ENCODE measurements around the gene RNF227. TPM values are rescaled to one million over a fixed set of nuclear protein-coding genes. Genes with fewer than 3 reads are reported as not detected.
A peak's percentile ranks its signal among the peaks of the same experiment; 100 is the strongest.

The RNF227 gene
- total RNA-seq, 1 experiment from 2014 or later = 2.1 TPM

- Histone ChIP-seq H3K27me3 (ENCODE audit: low read length) (no peaks in the 10 kb centered on the region), H4K20me1 (ENCODE audit: insufficient read depth, low read depth, low read length) (peaks cover 4% of the 10 kb centered on the region; the same call in 1 of the 2 replicates), H2AFZ (ENCODE audit: low read length) (no peak overlapping the region), H3K36me3 (ENCODE audit: insufficient read depth, low read length) (peaks cover 8% of the 10 kb centered on the region; the same call in 1 of the 2 replicates), H3K4me3 (ENCODE audit: low read length) (peak overlapping the region; percentile 98), H3K4me2 (ENCODE audit: low read depth, low read length, poor library complexity, severe bottlenecking) (peak overlapping the region; percentile 99), H3K9me3 (ENCODE audit: low read length) (no peaks in the 10 kb centered on the region), H3K4me1 (ENCODE audit: low read length) (peaks cover 46% of the 10 kb centered on the region), H3K79me2 (ENCODE audit: low read length) (peaks cover 58% of the 10 kb centered on the region), H3K27ac (ENCODE audit: low read length) (peak overlapping the region; percentile 67), H3K9me2 (replicated peaks; ENCODE audit: insufficient read depth, low read length) (no peaks in the 10 kb centered on the region), H3K9ac (ENCODE audit: low read length) (peak overlapping the region; percentile 91)
- DNase-seq = peak; percentile 80
Observed at GRCh38 chr17:7932949-7933348, 16.9 kb upstream of the RNF227 start.

DNA sequence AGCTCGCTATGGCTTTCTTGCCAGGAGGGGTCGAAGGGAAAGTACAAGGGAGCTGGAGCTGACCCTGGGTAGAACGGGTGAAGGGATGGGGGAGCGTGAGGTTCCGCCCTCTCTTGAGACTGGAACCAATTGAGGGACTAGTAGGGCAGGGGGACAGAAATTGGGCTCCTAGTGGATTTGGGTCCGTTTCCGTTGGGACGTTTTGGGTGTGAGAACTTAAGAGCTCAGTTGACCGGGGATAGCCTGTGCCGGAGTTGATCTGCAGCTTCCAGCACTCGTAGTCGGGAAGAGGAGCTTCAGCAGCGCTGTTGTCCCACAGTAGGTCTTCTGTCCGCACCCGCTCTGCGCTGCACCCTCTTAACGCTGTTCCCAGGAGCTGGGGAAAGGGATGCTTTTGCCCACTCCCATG is 16.4 kb upstream of the RNF227 start:
- Histone ChIP-seq H3K27ac (ENCODE audit: low read length) (peak overlapping the region; percentile 67), H3K9me2 (replicated peaks; ENCODE audit: insufficient read depth, low read length) (no peaks in the 10 kb centered on the region), H3K4me1 (ENCODE audit: low read length) (peaks cover 46% of the 10 kb centered on the region), H3K9ac (ENCODE audit: low read length) (peak overlapping the region; percentile 91), H3K4me3 (ENCODE audit: low read length) (peak overlapping the region; percentile 98), H3K27me3 (ENCODE audit: low read length) (no peaks in the 10 kb centered on the region), H3K36me3 (ENCODE audit: insufficient read depth, low read length) (peaks cover 10% of the 10 kb centered on the region; the same call in 1 of the 2 replicates), H3K79me2 (ENCODE audit: low read length) (peaks cover 58% of the 10 kb centered on the region), H2AFZ (ENCODE audit: low read length) (peak overlapping the region; percentile 13), H3K4me2 (ENCODE audit: low read depth, low read length, poor library complexity, severe bottlenecking) (peak overlapping the region; percentile 99), H3K9me3 (ENCODE audit: low read length) (no peaks in the 10 kb centered on the region), H4K20me1 (ENCODE audit: insufficient read depth, low read depth, low read length) (peaks cover 4% of the 10 kb centered on the region; the same call in 1 of the 2 replicates)
- peak; percentile 74 for DNase-seq

DNA sequence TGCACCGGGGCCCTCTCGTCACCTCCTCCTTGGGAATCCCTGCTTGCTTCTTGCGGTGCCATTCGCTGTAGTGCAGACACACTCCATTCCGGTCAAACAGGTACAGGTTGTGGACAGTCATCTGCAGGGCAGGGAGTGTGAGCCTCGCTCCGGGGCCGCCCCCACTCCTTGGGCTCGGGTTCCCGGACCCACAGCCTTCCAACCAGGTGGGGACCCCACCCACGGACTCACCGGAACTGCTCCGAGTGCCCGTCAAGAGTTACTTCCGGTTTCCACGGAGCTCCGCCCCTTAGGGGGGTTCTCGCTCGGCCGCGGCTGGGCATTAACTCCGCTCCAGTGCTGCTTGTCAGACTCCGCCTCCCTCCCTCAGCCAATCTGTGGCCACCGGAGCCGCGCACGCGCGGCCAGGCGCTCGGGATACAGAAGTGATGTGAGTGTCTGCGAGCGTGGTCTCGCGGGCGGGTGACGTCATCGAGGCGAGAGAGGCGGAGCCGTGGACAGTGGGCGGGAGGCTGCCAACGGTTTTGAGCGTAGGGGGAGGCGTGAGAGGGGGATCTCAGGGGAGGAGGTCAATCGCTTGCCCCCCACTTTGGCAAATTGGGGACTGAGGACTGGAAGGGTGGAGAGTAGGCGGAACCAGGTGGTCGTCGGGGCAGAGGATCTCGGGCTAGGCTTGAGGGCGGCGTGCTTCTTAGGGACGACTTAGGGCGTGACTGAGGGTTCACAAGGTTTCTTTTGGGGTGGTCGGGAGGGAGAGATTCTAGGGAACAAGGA is 15.8 kb upstream of the RNF227 start, which contains the start of the genes CNTROB and TRAPPC1:
Gene CNTROB, plus strand, starts transcription at position 498 of the 774 bp plus-strand sequence. CDS start 874 bp downstream, outside the sequence.
Gene TRAPPC1, minus strand, starts transcription at position 238 of the 774 bp plus-strand sequence. Its CDS starts 117 bp downstream, at position 121.
- H3K27me3 ChIP-seq (ENCODE audit: low read length) = no peaks in the 10 kb centered on the region
- peak within 1 kb of the TSS; percentile 67 for H3K27ac ChIP-seq (ENCODE audit: low read length)
- H3K4me3 ChIP-seq (ENCODE audit: low read length) = peak within 1 kb of the TSS; percentile 98
- peaks cover 4% of the 10 kb centered on the region; the same call in 1 of the 2 replicates for H4K20me1 ChIP-seq (ENCODE audit: insufficient read depth, low read depth, low read length)
- peak; percentile 100 for DNase-seq
- peaks cover 46% of the 10 kb centered on the region for H3K4me1 ChIP-seq (ENCODE audit: low read length)
- H3K36me3 ChIP-seq (ENCODE audit: insufficient read depth, low read length) = peaks cover 10% of the 10 kb centered on the region; the same call in 1 of the 2 replicates
- H3K9ac ChIP-seq (ENCODE audit: low read length) = peak within 1 kb of the TSS; percentile 93
- H3K79me2 ChIP-seq (ENCODE audit: low read length) = peaks cover 58% of the 10 kb centered on the region
- H3K4me2 ChIP-seq (ENCODE audit: low read depth, low read length, poor library complexity, severe bottlenecking) = peak within 1 kb of the TSS; percentile 99
- peak within 1 kb of the TSS; percentile 45 for H2AFZ ChIP-seq (ENCODE audit: low read length)
- no peaks in the 10 kb centered on the region for H3K9me2 ChIP-seq (replicated peaks; ENCODE audit: insufficient read depth, low read length)
- no peaks in the 10 kb centered on the region for H3K9me3 ChIP-seq (ENCODE audit: low read length)

DNA sequence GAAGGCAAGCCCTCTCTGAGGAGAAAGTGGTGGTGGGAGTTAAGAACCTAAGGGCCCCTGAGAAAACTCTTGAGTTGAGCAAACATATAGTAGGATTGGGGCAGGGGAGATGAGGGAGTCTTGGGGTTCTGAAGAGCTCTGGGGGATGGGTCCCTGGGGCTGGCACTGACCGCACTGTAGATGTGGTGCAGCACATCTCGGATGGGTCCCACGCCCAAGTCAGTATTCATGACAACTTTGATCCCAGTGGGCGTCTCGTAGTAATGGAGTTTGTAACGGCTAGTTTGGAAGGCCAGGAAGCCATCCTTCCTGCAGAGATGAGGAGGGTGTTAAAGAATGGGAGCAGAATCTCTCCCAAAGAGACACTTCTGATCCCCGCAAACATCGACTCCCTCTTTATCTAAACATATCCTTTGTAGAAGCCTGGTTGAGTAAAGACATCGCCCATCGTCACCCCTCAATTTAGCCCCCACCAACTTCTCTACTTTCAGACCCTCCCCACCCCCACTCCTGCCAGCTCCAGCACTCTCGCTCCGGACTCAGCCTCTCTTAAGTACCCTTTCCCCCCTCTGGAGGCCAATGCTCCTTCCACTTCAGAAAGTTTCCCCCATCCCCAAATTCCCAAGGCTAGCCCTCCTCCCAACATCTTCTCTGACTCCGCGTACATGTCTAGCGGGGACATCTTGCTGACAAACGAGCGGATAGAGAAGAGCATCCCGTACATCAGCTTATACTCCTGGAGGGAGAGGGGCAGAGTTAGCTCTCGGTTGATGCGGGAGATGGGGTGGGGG is 14.9 kb upstream of the RNF227 start:
- Histone ChIP-seq H3K9me3 (ENCODE audit: low read length) (no peaks in the 10 kb centered on the region), H3K4me2 (ENCODE audit: low read depth, low read length, poor library complexity, severe bottlenecking) (peak overlapping the region; percentile 99), H3K9ac (ENCODE audit: low read length) (peak overlapping the region; percentile 93), H3K4me1 (ENCODE audit: low read length) (peaks cover 46% of the 10 kb centered on the region), H3K27ac (ENCODE audit: low read length) (peak overlapping the region; percentile 51; the same call in 1 of the 2 replicates), H3K9me2 (replicated peaks; ENCODE audit: insufficient read depth, low read length) (no peaks in the 10 kb centered on the region), H4K20me1 (ENCODE audit: insufficient read depth, low read depth, low read length) (peaks cover 4% of the 10 kb centered on the region; the same call in 1 of the 2 replicates), H3K36me3 (ENCODE audit: insufficient read depth, low read length) (peaks cover 10% of the 10 kb centered on the region; the same call in 1 of the 2 replicates), H2AFZ (ENCODE audit: low read length) (peak overlapping the region; percentile 45; the same call in 1 of the 2 replicates), H3K27me3 (ENCODE audit: low read length) (no peaks in the 10 kb centered on the region), H3K79me2 (ENCODE audit: low read length) (peaks cover 58% of the 10 kb centered on the region), H3K4me3 (ENCODE audit: low read length) (peak overlapping the region; percentile 98)
- DNase-seq = peak; percentile 63

GRCh38 chr17:7929158-7930023 is 13.3 kb upstream of the RNF227 start, which contains the start of gene KCNAB3:
Gene KCNAB3, minus strand, starts transcription at chr17:7929856. Its CDS starts 421 bp downstream, at chr17:7929435.
- Histone ChIP-seq H3K4me2 (ENCODE audit: low read depth, low read length, poor library complexity, severe bottlenecking) (peak within 1 kb of the TSS; percentile 99), H3K4me1 (ENCODE audit: low read length) (peaks cover 42% of the 10 kb centered on the region), H3K9me2 (replicated peaks; ENCODE audit: insufficient read depth, low read length) (no peaks in the 10 kb centered on the region), H3K4me3 (ENCODE audit: low read length) (peak within 1 kb of the TSS; percentile 98), H4K20me1 (ENCODE audit: insufficient read depth, low read depth, low read length) (peaks cover 4% of the 10 kb centered on the region; the same call in 1 of the 2 replicates), H3K9me3 (ENCODE audit: low read length) (no peaks in the 10 kb centered on the region), H3K27me3 (ENCODE audit: low read length) (no peaks in the 10 kb centered on the region), H2AFZ (ENCODE audit: low read length) (peak within 1 kb of the TSS; percentile 76; the same call in 1 of the 2 replicates), H3K36me3 (ENCODE audit: insufficient read depth, low read length) (peaks cover 4% of the 10 kb centered on the region; the same call in 1 of the 2 replicates), H3K27ac (ENCODE audit: low read length) (peak within 1 kb of the TSS; percentile 26; the same call in 1 of the 2 replicates), H3K9ac (ENCODE audit: low read length) (peak within 1 kb of the TSS; percentile 93), H3K79me2 (ENCODE audit: low read length) (peaks cover 50% of the 10 kb centered on the region)
- peak; percentile 97 for DNase-seq

GRCh38 chr17:7927596-7927995 is 11.5 kb upstream of the RNF227 start:
- Histone ChIP-seq H2AFZ (ENCODE audit: low read length) (no peak overlapping the region), H3K9me2 (replicated peaks; ENCODE audit: insufficient read depth, low read length) (no peaks in the 10 kb centered on the region), H3K27me3 (ENCODE audit: low read length) (no peaks in the 10 kb centered on the region), H3K4me2 (ENCODE audit: low read depth, low read length, poor library complexity, severe bottlenecking) (no peak overlapping the region), H4K20me1 (ENCODE audit: insufficient read depth, low read depth, low read length) (no peaks in the 10 kb centered on the region), H3K4me1 (ENCODE audit: low read length) (peaks cover 25% of the 10 kb centered on the region), H3K4me3 (ENCODE audit: low read length) (no peak overlapping the region), H3K79me2 (ENCODE audit: low read length) (peaks cover 32% of the 10 kb centered on the region), H3K36me3 (ENCODE audit: insufficient read depth, low read length) (0 out of 2 replicates have a peak, but pooled peaks cover 3% of the 10 kb centered on the region), H3K9ac (ENCODE audit: low read length) (no peak overlapping the region), H3K27ac (ENCODE audit: low read length) (no peak overlapping the region), H3K9me3 (ENCODE audit: low read length) (no peaks in the 10 kb centered on the region)
- no peak for DNase-seq

DNA sequence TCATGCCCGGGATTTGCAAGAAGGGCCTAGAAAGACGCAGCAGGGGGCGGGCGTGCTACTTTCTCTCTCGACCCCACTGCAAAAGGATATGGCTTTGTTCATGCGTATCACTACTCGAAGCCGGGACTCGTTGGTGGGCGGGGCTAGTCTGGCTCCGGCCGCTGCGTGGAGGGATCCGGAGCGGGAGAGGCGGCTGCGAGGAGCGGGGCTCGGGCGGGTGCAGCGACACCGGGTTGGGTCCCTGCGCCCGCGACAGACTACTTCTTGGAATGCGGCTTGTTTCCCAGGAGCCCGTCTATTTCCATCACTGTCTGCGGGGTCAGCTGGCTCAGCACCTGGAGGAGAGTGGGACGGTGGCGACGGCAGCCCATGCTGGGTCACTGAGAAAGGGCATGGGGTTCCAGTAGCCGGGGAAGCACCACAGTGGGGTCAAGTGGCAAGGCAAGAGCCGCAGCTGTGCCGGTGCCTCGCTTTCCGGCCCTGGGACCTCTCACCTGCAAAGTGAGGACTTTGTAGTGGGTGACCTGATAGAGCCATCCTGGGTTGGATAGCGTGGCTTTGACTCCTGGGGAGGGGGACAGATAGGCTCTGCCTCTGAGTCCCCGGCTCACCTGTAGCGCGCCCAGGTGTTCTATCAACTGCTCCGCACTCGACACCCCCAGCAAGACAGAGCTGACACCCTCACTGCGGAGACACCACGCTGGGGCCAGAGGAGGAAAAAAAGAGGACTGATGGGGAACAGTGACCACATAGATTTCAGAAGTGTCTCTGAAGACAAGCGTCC is 6.9 kb upstream of the RNF227 start:
- H3K4me2 ChIP-seq (ENCODE audit: low read depth, low read length, poor library complexity, severe bottlenecking) = no peak overlapping the region
- DNase-seq = no peak
- H2AFZ ChIP-seq (ENCODE audit: low read length) = no peak overlapping the region
- no peak overlapping the region for H3K27ac ChIP-seq (ENCODE audit: low read length)
- no peaks in the 10 kb centered on the region for H3K9me2 ChIP-seq (replicated peaks; ENCODE audit: insufficient read depth, low read length)
- H3K9me3 ChIP-seq (ENCODE audit: low read length) = no peaks in the 10 kb centered on the region
- no peaks in the 10 kb centered on the region for H3K79me2 ChIP-seq (ENCODE audit: low read length)
- H3K4me1 ChIP-seq (ENCODE audit: low read length) = no peaks in the 10 kb centered on the region
- no peaks in the 10 kb centered on the region for H4K20me1 ChIP-seq (ENCODE audit: insufficient read depth, low read depth, low read length)
- H3K27me3 ChIP-seq (ENCODE audit: low read length) = no peaks in the 10 kb centered on the region
- H3K9ac ChIP-seq (ENCODE audit: low read length) = no peak overlapping the region
- H3K4me3 ChIP-seq (ENCODE audit: low read length) = no peak overlapping the region
- H3K36me3 ChIP-seq (ENCODE audit: insufficient read depth, low read length) = 0 out of 2 replicates have a peak, but pooled peaks cover 3% of the 10 kb centered on the region
